BJ (cell line): ENCODE data around the gene RMI1. TPM values are rescaled to one million over a fixed set of nuclear protein-coding genes. Genes with fewer than 3 reads are reported as not detected.

Source experiments
- CTCF ChIA-PET: fragments of 350-600 bp; formaldehyde crosslinking; extraction: SDS; loops from one replicate; lab custom pipeline; 2021; ENCODE audit warnings: antibody characterized with exemption, inconsistent platforms; lab: Yijun Ruan, JAX
- POLR2A ChIA-PET: fragments of 300-600 bp; sonication (Branson Sonifier 250); formaldehyde crosslinking; extraction: SDS; loops from one replicate; lab custom pipeline; 2021; ENCODE audit warnings: antibody characterized with exemption; lab: Charles Lee
- DNase-seq: peaks from one replicate; pipeline ENCODE4 v3.0.0-alpha.2; 2011; ENCODE audit warnings: low read depth
- H3K27me3 ChIP-seq: 2 replicates; pipeline ENCODE4 v1.6.0; 2011; ENCODE audit warnings: low read length; ENCODE audit not compliant: control insufficient read depth, insufficient read depth
- H3K36me3 ChIP-seq: 2 replicates; pipeline ENCODE4 v1.5.1; 2011; ENCODE audit warnings: low read length; ENCODE audit not compliant: control insufficient read depth, insufficient read depth
- H3K4me3 ChIP-seq: 2 replicates; pipeline ENCODE4 v1.5.1; 2011; ENCODE audit warnings: low read depth, mild to moderate bottlenecking, control low read depth, low read length
- polyA plus RNA-seq: library from polyadenylated mRNA; depleted of rRNA; stranded (reverse); fragments of >200 nt; gene quantifications from 2 replicates; pipeline ENCODE4 v1.2.3, GENCODE V29; 2011
- TF ChIP-seq, protein P1 (sequence below): IDR thresholded peaks from 2 replicates; pipeline ENCODE4 v1.5.1; 2011; ENCODE audit warnings: low read depth, mild to moderate bottlenecking, control low read depth, inconsistent platforms, low read length, moderate library complexity; ENCODE audit not compliant: insufficient read depth

Gene RMI1
- polyA plus RNA-seq, 1 experiment: 0.76 TPM

DNA sequence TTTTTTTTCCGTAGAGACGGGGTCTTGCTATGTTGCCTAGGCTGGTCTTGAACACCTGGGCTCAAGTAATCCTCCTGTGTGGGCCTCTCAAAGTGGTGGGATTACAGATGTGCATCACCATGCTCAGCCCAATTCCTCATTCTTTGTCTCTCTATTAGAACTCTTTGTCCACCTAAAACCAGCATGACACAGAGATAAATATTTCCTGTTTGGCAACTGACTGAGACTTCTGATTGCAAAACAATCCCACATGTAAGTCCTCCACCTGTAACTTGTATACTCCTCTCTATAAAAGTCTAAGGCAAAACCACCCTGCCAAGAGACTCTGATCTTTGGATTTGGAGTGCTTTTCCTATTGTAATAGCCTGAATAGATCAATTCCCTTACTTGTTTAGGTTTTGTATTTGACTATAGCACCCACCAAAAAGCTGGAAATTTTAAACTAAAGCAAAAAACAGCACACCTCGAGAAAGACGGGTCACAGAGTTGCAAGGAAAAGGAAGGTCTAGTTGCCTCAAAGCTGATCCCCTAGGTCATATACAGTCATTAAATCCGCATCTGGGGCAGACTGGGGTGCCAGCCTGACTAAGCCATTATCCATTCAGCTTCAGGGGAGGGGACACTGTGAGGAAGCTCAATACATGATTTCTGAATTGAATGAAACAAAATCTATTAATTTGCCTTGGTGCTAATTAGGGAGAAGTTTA lies 45.9 kb upstream of the RMI1 start:
- no peaks in the 10 kb centered on the region for H3K27me3 ChIP-seq
- POLR2A ChIA-PET: interaction anchor here (0.6 kb wide), 1 partner anchor 247 kb away, joined by 3 read pairs; no protein-coding TSS in a partner anchor
- CTCF ChIA-PET: interaction anchor here (2.6 to 3.7 kb wide), 3 partner anchors 13 to 380 kb away, joined by 13 to 45 read pairs (median 42); partner anchors contain the start of gene KIF27
- DNase-seq: peak; percentile 38
- TF ChIP-seq, protein P1, sequence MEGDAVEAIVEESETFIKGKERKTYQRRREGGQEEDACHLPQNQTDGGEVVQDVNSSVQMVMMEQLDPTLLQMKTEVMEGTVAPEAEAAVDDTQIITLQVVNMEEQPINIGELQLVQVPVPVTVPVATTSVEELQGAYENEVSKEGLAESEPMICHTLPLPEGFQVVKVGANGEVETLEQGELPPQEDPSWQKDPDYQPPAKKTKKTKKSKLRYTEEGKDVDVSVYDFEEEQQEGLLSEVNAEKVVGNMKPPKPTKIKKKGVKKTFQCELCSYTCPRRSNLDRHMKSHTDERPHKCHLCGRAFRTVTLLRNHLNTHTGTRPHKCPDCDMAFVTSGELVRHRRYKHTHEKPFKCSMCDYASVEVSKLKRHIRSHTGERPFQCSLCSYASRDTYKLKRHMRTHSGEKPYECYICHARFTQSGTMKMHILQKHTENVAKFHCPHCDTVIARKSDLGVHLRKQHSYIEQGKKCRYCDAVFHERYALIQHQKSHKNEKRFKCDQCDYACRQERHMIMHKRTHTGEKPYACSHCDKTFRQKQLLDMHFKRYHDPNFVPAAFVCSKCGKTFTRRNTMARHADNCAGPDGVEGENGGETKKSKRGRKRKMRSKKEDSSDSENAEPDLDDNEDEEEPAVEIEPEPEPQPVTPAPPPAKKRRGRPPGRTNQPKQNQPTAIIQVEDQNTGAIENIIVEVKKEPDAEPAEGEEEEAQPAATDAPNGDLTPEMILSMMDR: no peak
- H3K4me3 ChIP-seq: no peak overlapping the region
- no peaks in the 10 kb centered on the region for H3K36me3 ChIP-seq

DNA sequence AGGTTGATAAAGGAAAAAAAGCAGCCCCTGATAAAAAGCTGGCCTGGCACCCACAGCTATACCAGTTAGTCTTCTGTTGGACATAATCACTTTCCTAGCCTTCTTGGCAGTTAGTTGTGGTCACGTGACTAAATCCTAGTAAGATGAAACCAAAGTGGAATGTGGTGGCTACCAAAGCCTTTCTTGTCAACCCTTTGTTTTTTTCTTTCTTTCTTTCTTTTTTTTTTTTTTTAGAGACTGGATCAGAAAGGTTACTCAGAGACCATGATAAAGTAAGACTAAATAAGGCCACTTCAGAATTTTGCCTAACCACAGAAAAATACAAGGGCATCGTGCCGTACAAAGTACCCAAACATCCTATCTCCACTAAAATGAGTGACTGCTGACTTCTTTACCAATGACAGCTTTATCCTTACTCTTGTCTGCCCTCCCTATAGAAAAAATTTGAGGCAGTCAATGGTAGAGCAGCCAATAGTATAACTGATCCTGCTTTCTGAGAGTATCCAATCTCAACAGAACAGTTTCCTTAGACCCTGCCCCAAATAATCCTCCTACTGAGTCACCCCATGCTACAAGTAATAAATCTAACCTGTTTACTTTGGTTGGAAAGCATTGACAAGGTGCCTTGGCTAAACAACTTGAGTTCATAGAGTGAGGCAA lies 45.2 kb upstream of the RMI1 start:
- no peak for DNase-seq
- Histone ChIP-seq H3K36me3 (no peaks in the 10 kb centered on the region), H3K4me3 (no peak overlapping the region), H3K27me3 (no peaks in the 10 kb centered on the region)
- POLR2A ChIA-PET: interaction anchor here (0.6 kb wide), 1 partner anchor 246 kb away, joined by 3 read pairs; no protein-coding TSS in a partner anchor
- CTCF ChIA-PET: interaction anchor here (2.6 to 3.7 kb wide), 3 partner anchors 14 to 380 kb away, joined by 13 to 45 read pairs (median 42); partner anchors contain the start of gene KIF27
- TF ChIP-seq, protein P1: no peak

DNA sequence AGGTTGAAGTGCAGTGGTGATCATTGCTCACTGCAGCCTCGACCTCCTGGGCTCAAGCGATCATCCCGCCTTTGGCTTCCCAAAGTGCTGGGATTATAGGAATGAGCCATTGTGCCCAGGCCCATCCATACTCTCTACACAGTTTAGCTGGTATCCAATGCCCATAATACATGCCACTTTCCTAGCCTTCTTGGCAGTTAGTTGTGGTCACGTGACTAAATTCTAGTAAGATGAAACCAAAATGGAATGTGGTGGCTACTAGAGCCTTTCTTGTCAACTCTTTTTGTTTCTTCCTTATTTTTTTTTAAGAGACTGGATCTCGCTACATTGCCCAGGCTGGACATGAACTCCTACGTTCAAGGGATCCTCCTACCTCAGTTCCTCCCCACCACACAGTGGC lies 44.1 kb upstream of the RMI1 start:
- ChIA-PET POLR2A (no interaction called here), CTCF (interaction anchor here (0.5 to 3.7 kb wide), 11 partner anchors 10 to 524 kb away, joined by 3 to 45 read pairs (median 3); no protein-coding TSS in a partner anchor)
- no peak overlapping the region for H3K4me3 ChIP-seq
- no peak for DNase-seq
- H3K27me3 ChIP-seq: no peaks in the 10 kb centered on the region
- H3K36me3 ChIP-seq: peaks cover 2% of the 10 kb centered on the region; the same call in 1 of the 2 replicates
- TF ChIP-seq, protein P1: no peak

DNA sequence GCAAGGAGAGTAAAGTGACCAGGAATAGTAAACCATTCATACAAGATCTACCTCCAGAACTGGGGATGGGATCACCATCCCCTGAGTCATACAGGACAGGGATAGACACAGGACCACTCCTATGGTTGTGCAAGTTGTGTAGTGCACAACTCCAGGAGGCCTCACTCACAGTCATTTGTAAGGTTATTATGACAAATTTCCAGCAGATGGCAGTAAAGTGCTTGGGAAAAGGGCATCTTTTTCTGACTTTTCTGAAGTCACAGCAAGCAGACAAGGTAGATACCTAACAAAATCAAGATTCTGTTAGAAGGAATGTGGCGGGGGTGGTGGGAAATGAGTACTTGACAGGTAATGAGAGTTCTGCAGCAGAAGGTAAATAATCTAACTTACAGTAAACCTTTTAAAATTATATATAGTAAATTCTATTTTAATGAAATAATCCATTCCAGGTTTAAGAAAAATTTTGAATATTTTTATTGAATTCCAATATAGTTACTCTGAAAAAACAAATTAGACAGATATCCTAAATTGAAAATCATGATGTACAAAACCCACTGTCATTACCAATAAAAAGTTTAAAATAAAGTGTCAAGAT lies 42.6 kb upstream of the RMI1 start:
- TF ChIP-seq, protein P1: peak; percentile 59; the same call in 1 of the 2 replicates
- Histone ChIP-seq H3K4me3 (no peak overlapping the region), H3K36me3 (peaks cover 2% of the 10 kb centered on the region; the same call in 1 of the 2 replicates), H3K27me3 (no peaks in the 10 kb centered on the region)
- ChIA-PET POLR2A (no interaction called here), CTCF (interaction anchor here (0.7 to 3.7 kb wide), 15 partner anchors 8 to 377 kb away, joined by 3 to 45 read pairs (median 3); no protein-coding TSS in a partner anchor)
- DNase-seq: no peak
